VCaP (cell line): ENCODE data around the gene BCKDHA.

Source experiments
- H3K27ac ChIP-seq: fragments of 450-650 bp; 2 replicates; pipeline ENCODE4 v1.5.1; 2017
- TF ChIP-seq, protein P1 (sequence below): fragments of 450-650 bp; conservative IDR thresholded peaks from 2 replicates; pipeline ENCODE4 v1.5.1; 2017; ENCODE audit warnings: mild to moderate bottlenecking, moderate library complexity

Gene BCKDHA

DNA sequence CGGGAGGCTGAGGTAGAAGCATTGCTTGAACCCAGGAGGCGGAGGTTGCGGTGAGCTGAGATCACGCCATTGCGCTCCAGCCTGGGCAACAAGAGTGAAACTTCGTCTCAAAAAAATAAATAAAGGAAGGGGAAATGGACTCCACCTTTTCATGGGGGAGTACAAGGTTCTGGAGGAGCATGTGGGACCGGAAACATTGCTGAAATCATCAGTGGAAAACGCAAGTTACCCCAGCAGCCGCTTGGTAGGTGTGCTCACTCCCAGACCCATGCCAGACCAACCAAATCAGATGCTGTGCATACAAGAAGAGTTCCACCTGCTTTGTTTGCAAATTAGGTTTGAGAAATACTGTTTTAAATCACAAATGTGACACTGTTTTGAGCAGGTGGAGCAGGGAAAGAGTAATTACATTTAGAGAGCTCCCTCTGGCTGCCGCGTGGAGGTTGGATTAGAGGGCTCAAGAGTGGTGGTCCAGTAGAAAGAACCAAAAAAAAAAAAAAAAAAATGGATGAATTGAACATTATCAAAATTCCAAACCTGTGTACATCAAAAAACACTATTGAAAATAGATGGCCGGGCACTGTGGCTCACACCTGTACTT, 50.2 kb downstream of the BCKDHA start:
- H3K27ac ChIP-seq: no peak overlapping the region
- TF ChIP-seq, protein P1, sequence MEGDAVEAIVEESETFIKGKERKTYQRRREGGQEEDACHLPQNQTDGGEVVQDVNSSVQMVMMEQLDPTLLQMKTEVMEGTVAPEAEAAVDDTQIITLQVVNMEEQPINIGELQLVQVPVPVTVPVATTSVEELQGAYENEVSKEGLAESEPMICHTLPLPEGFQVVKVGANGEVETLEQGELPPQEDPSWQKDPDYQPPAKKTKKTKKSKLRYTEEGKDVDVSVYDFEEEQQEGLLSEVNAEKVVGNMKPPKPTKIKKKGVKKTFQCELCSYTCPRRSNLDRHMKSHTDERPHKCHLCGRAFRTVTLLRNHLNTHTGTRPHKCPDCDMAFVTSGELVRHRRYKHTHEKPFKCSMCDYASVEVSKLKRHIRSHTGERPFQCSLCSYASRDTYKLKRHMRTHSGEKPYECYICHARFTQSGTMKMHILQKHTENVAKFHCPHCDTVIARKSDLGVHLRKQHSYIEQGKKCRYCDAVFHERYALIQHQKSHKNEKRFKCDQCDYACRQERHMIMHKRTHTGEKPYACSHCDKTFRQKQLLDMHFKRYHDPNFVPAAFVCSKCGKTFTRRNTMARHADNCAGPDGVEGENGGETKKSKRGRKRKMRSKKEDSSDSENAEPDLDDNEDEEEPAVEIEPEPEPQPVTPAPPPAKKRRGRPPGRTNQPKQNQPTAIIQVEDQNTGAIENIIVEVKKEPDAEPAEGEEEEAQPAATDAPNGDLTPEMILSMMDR: no peak

DNA sequence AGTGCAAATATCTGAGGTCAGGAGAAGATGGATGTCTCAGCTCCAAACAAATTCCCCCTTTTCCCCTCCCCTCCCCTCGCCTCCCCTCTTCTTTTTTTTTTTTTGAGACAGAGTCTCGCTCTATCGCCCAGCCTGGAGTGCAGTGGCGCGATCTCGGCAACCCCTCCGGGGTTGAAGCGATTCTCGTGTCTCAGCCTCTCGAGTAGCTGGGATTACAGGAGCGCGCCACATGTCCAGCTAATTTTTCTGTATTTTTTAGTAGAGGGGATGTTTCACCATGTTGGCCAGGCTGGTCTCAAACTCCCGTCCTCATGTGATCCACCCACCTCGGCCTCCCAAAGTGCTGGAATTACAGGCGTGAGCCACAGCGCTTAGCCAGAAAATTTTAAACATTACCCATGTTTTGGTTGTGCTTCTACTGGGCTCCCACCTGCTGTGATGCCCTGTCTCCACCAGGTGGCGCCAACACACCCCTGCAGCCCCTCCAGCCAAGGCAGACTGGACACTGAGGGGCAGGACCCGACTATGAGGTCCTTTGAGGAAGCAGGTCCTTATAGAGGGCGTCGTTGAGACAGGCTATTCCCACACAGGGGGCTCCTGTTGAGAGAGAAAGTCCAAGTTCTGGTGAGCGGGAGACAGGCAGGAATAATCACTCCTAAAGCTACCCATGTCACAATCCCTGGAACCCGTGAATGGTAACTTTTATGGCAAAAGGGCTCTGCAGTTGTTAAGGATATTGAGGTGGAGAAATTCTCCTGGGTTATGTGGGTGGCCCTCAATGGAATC, 51.7 kb downstream of the BCKDHA start:
- TF ChIP-seq, protein P1: peak; percentile 99

DNA sequence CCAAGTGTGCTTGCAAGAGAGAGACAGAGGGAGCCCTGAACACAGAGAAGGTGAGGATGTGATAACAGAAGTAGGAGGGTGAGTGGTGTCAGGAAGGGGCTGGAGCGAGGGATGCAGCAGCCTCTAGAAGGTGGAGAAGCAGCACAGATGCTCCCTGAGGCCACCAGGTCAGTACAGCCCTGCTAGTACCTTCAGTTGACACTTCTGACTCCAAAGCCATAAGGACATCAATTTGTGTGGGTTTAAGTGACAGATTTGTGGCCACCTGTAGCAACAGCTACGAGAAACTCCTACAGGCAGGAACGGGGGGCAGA, 52.2 kb downstream of the BCKDHA start:
- no peak overlapping the region; the same call in 1 of the 2 replicates for H3K27ac ChIP-seq
- TF ChIP-seq, protein P1: no peak

More for the DNA sequence above, 51.7 kb downstream of the BCKDHA start:
- H3K27ac ChIP-seq: no peak overlapping the region; the same call in 1 of the 2 replicates

DNA sequence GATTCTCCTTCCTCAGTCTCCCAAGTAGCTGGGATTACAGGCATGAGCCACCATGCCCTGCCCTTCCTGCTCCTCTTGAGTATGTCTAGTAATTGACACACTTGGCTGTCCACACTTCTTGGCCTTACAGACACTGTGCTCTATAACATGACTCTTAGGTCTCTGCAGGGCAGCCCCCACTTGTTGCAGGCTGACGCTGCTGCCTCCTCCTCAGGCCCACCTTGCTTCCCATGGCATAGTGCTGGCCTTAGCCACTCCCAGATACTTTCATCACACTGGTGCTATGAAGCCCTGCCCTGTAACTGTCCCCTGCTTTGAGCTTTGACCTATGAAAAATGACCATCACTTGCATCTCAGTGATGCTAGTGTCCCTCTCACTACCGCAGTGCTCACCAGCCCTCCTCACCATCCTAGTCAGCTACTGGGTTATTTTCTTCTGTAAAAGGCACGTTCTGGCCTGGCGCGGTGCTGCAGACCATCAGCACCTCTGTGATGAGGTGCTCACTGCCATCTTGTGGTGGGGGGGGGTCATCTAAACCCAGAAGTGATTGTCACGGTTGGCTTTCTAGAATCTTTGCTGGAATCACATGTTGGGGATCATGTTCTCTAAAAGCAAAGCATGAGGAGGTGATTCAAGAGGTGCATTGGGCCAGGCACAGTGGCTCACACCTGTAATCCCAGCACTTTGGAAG, 55.1 kb downstream of the BCKDHA start:
- TF ChIP-seq, protein P1: no peak
- no peak overlapping the region for H3K27ac ChIP-seq

DNA sequence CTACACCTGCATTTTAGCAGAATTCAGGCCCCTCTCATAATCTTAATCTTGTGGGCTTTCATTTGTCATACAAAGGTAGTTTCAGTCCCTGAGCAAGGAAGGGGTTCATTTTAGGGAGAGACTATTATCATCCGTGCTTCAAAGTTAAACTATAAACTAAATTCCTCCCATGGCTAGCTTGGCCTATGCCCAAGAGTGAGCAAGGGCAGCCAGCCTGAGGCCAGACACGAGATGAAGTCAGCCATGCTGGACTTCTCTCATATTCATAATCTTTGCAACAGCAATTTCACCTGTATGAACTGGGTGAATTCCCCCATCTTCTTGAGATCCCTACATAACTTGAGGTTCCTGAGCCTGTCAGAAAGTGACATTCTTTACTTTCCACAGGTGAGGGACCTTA, 58.3 kb downstream of the BCKDHA start:
- peak overlapping the region; percentile 89 for H3K27ac ChIP-seq
- TF ChIP-seq, protein P1: no peak

DNA sequence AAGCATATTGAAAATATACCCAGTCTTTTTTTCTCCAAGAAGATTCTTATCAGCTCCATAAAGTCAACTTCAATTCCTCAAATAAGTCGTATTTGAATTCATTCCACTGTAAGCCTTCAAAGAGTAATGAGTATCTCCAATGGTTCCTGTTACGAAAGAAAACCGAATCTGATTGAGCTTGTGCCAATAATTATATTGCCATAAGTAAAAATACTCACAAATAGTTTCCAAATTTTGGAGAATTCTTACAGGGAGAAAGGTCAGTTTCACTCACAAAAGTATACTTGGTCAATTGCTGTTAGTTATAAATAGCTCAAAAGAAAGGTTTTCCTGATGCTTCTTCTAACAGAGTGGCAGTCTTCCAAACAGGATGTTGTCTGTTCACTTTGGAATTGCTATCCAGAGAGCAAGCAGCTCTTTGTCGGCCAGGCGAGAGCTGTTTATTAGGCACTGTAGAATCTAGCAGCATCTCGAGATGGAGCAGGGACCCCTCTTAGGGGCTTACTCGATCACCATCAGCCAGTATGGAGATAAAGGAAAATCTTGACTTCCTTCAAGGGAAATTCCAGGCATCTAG, 58.8 kb downstream of the BCKDHA start:
- TF ChIP-seq, protein P1: no peak
- peak overlapping the region; percentile 89 for H3K27ac ChIP-seq

DNA sequence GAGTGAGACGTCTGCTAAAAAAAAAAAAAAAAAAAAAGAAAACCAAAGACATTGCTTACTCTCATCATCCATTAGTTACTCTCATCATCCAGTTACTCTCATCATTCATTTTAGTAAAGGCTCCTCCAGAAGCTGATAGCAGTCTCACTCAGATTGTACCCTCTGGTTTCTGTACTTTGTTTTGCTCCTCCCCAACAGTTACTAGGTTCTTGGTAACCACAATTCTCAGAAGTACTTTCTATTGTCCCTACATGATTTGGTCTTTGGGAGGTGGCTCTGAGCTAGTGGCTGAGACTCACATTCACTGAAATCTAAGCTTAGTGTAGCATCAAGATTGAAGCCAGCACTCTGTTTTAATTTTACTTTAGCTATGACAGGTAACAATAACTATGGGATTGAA, 59.6 kb downstream of the BCKDHA start:
- TF ChIP-seq, protein P1: no peak
- peak overlapping the region; percentile 89 for H3K27ac ChIP-seq
